Gastrocnemius medialis (tissue), 4 donors: Measurements from ENCODE around the gene DIAPH3. TPM values are rescaled to one million over a fixed set of nuclear protein-coding genes. Genes with fewer than 3 reads are reported as not detected.

Source experiments
- ATAC-seq, 2 donors: fragments of 150-250 bp; one replicate each; pipeline ENCODE4 v1.9.1; 2016
- DNase-seq, 2 donors: peaks; one replicate each; pipeline ENCODE4 v3.0.0-alpha.2; 2019
- H3K27ac ChIP-seq, 4 donors: fragments of 200-600 bp; sonication (generic); 1 replicate in 1 of 4; 2 replicates in 3 of 4; pipeline ENCODE4 v1.5.1; 2016 to 2018; ENCODE audit warnings: mild to moderate bottlenecking in 2 of 4, moderate library complexity in 1 of 4
- H3K27me3 ChIP-seq, 3 donors: fragments of 200-600 bp; sonication (generic) in 2 of 3; 1 replicate in 1 of 3; 2 replicates in 2 of 3; pipeline versions ENCODE4 v1.5.1 to v1.6.0; 2016 to 2019; ENCODE audit warnings: mild to moderate bottlenecking in 1 of 3, moderate library complexity in 1 of 3
- H3K36me3 ChIP-seq, 2 donors: fragments of 200-600 bp; sonication (generic) in 1 of 2; one replicate each; pipeline ENCODE4 v1.5.1; 2017 to 2018
- H3K4me1 ChIP-seq, 2 donors: fragments of 200-600 bp; sonication (generic) in 1 of 2; one replicate each; pipeline ENCODE4 v1.5.1; 2016 to 2017; ENCODE audit warnings: mild to moderate bottlenecking in 2 of 2
- H3K4me3 ChIP-seq, 4 donors: fragments of 200-600 bp; sonication (generic) in 3 of 4; 1 replicate in 1 of 4; 2 replicates in 3 of 4; pipeline ENCODE4 v1.5.1; 2016 to 2019; ENCODE audit warnings: mild to moderate bottlenecking in 2 of 4
- H3K9me3 ChIP-seq, 3 donors: fragments of 200-600 bp; sonication (generic) in 2 of 3; 1 replicate in 1 of 3; 2 replicates in 2 of 3; pipeline ENCODE4 v1.5.1; 2016 to 2019
- POLR2A ChIP-seq, 2 donors: fragments of 450-650 bp; IDR thresholded peaks; one replicate each; pipeline ENCODE4 v1.6.1; 2017; ENCODE audit warnings: antibody characterized with exemption in 2 of 2, mild to moderate bottlenecking in 2 of 2, moderate library complexity in 2 of 2
- in situ Hi-C, 4 donors: fragments of 200-750 bp; cut with MboI; loops; one replicate each; pipeline versions ENCODE4 v1.15.0 to v1.8.0; 2017; ENCODE audit warnings: low sequenced_read_pairs in 4 of 4
- intact Hi-C: fragments of 100-400 bp; cut with DNase I; formaldehyde crosslinking; loops from one replicate; pipeline ENCODE4 v1.15.1; 2023; ENCODE audit warnings: low total_unique reads
- total RNA-seq, 4 donors: library from RNA; depleted of rRNA; stranded (reverse); fragments of >200 nt; gene quantifications; one replicate each; pipeline versions ENCODE4 v1.1.0 to v1.2.3, GENCODE V29; 2016
- TF ChIP-seq, protein P1 (sequence below), 5 experiments: fragments of 450-650 bp in 3 of 5; fragments of 200-600 bp in 2 of 5; sonication (generic) in 2 of 5; IDR thresholded peaks in 4 of 5; conservative IDR thresholded peaks in 1 of 5; 1 replicate in 4 of 5; 2 replicates in 1 of 5; pipeline ENCODE4 v1.5.1; 2016 to 2019; ENCODE audit warnings: antibody characterized with exemption in 5 of 5, mild to moderate bottlenecking in 3 of 5, moderate library complexity in 3 of 5

Gene DIAPH3
- total RNA-seq, 4 donors from 2014 or later: 0.13 TPM; not detected in 3

- Histone ChIP-seq H3K27me3 (no peaks in the 10 kb centered on the region), H3K27ac (no peak overlapping the region), H3K36me3 (no peaks in the 10 kb centered on the region), H3K4me1 (no peaks in the 10 kb centered on the region), H3K9me3 (no peaks in the 10 kb centered on the region), H3K4me3 (no peak overlapping the region)
- DNase-seq (no peak), ATAC-seq (no peak)
- in situ Hi-C loops: no loop called here
- intact Hi-C loops: no loop called here
- no peak for TF ChIP-seq POLR2A (IDR thresholded peaks at IDR 0.05)
- TF ChIP-seq, protein P1, sequence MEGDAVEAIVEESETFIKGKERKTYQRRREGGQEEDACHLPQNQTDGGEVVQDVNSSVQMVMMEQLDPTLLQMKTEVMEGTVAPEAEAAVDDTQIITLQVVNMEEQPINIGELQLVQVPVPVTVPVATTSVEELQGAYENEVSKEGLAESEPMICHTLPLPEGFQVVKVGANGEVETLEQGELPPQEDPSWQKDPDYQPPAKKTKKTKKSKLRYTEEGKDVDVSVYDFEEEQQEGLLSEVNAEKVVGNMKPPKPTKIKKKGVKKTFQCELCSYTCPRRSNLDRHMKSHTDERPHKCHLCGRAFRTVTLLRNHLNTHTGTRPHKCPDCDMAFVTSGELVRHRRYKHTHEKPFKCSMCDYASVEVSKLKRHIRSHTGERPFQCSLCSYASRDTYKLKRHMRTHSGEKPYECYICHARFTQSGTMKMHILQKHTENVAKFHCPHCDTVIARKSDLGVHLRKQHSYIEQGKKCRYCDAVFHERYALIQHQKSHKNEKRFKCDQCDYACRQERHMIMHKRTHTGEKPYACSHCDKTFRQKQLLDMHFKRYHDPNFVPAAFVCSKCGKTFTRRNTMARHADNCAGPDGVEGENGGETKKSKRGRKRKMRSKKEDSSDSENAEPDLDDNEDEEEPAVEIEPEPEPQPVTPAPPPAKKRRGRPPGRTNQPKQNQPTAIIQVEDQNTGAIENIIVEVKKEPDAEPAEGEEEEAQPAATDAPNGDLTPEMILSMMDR (IDR thresholded peaks at IDR 0.05 in 4 of 5, conservative IDR thresholded peaks at IDR 0.05 in 1 of 5): no peak
Measured at GRCh38 chr13:59948686-59949085, 215.0 kb downstream of the DIAPH3 start.

DNA sequence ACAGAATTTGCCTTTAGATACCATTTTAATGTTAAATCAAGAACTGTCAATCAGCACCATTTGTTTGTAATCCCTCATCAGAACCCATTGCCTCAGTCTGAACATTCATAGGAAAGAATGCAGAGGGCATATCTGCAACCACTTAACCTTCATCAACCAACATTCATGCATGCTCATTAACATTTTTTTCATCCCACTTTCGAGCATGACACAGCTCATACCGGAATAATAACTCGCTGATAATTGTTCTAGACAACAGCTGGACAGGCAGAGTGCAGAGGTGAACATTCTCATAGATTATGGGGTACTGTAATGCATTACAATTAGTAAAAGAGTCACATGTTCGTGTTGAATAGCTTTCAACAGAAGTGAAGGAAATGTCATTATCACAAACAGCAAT, 216.8 kb downstream of the DIAPH3 start:
- TF ChIP-seq POLR2A (IDR thresholded peaks at IDR 0.05): no peak
- TF ChIP-seq, protein P1 (IDR thresholded peaks at IDR 0.05 in 4 of 5, conservative IDR thresholded peaks at IDR 0.05 in 1 of 5): no peak
- Histone ChIP-seq H3K27ac (no peak overlapping the region), H3K36me3 (no peaks in the 10 kb centered on the region), H3K27me3 (no peaks in the 10 kb centered on the region), H3K4me1 (no peaks in the 10 kb centered on the region), H3K9me3 (no peaks in the 10 kb centered on the region), H3K4me3 (no peak overlapping the region)
- ATAC-seq: no peak
- in situ Hi-C loops: no loop called here
- intact Hi-C loops: no loop called here
- no peak for DNase-seq

- Histone ChIP-seq H3K9me3 (no peaks in the 10 kb centered on the region), H3K27ac (no peak overlapping the region), H3K27me3 (no peaks in the 10 kb centered on the region), H3K36me3 (no peaks in the 10 kb centered on the region), H3K4me3 (no peak overlapping the region), H3K4me1 (no peaks in the 10 kb centered on the region)
- ATAC-seq: no peak
- in situ Hi-C loops (no loop called here), intact Hi-C loops (no loop called here)
- no peak for DNase-seq
- TF ChIP-seq, protein P1 (IDR thresholded peaks at IDR 0.05 in 4 of 5, conservative IDR thresholded peaks at IDR 0.05 in 1 of 5): no peak
- TF ChIP-seq POLR2A (IDR thresholded peaks at IDR 0.05): no peak
Measured at GRCh38 chr13:59931621-59932020, 232.1 kb downstream of the DIAPH3 start.

- H3K4me1 ChIP-seq: no peaks in the 10 kb centered on the region
- TF ChIP-seq POLR2A (IDR thresholded peaks at IDR 0.05): no peak
- TF ChIP-seq, protein P1 (IDR thresholded peaks at IDR 0.05 in 4 of 5, conservative IDR thresholded peaks at IDR 0.05 in 1 of 5): no peak
- no peak overlapping the region for H3K27ac ChIP-seq
- DNase-seq: no peak
- intact Hi-C loops: no loop called here
- peaks cover 0 to 4% (median 0%) of the 10 kb centered on the region in 3 donors for H3K9me3 ChIP-seq
- no peaks in the 10 kb centered on the region for H3K27me3 ChIP-seq
- no peaks in the 10 kb centered on the region for H3K36me3 ChIP-seq
- in situ Hi-C loops: no loop called here
- ATAC-seq: no peak
- no peak overlapping the region for H3K4me3 ChIP-seq
Measured at GRCh38 chr13:59924256-59924655, 239.5 kb downstream of the DIAPH3 start.

DNA sequence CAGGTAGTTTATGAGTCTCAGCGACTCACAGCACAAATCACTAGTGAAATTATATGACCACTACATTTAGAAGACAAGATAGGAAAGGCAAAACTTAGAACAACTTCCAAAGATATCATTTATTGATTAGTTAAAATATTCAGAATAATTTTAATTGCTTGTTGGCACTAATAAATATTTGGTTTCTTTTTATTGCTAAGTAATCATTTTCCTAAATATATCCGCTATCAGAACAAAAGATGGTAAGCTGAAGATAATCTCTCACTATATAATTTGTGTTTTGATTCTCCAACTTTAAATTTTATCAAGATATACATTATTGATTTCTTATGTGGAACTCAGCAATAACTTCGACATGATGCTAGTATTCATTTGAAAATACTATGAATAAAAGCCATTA, 248.5 kb downstream of the DIAPH3 start:
- no peaks in the 10 kb centered on the region for H3K36me3 ChIP-seq
- no peak overlapping the region for H3K27ac ChIP-seq
- intact Hi-C loops: no loop called here
- H3K27me3 ChIP-seq: no peaks in the 10 kb centered on the region
- TF ChIP-seq, protein P1 (IDR thresholded peaks at IDR 0.05 in 4 of 5, conservative IDR thresholded peaks at IDR 0.05 in 1 of 5): no peak
- TF ChIP-seq POLR2A (IDR thresholded peaks at IDR 0.05): no peak
- ATAC-seq: no peak
- no peak for DNase-seq
- H3K4me1 ChIP-seq: no peaks in the 10 kb centered on the region
- in situ Hi-C loops: no loop called here
- H3K4me3 ChIP-seq: no peak overlapping the region
- no peaks in the 10 kb centered on the region for H3K9me3 ChIP-seq
